Tibial artery (tissue), 4 donors: ENCODE results near the gene KCNJ5.

Source experiments
- DNase-seq, 2 donors: peaks; one replicate each; pipeline ENCODE4 v3.0.0-alpha.2; 2019
- H3K27ac ChIP-seq, 2 donors: fragments of 200-600 bp; sonication (generic) in 1 of 2; 1 replicate in 1 of 2; 2 replicates in 1 of 2; pipeline ENCODE4 v1.5.1; 2018 to 2019; ENCODE audit warnings: mild to moderate bottlenecking in 1 of 2
- H3K27me3 ChIP-seq, 2 donors: fragments of 200-600 bp; sonication (generic) in 1 of 2; one replicate each; pipeline versions ENCODE4 v1.5.1 to v1.6.0; 2016 to 2019
- H3K36me3 ChIP-seq, 3 donors: fragments of 200-600 bp; sonication (generic) in 2 of 3; one replicate each; pipeline ENCODE4 v1.5.1; 2016 to 2019; ENCODE audit warnings: mild to moderate bottlenecking in 2 of 3
- H3K4me1 ChIP-seq, 4 donors: fragments of 200-600 bp; sonication (generic) in 2 of 4; 1 replicate in 3 of 4; 2 replicates in 1 of 4; pipeline ENCODE4 v1.5.1; 2016 to 2019
- H3K4me3 ChIP-seq, 2 donors: fragments of 200-600 bp; sonication (generic) in 1 of 2; 1 replicate in 1 of 2; 2 replicates in 1 of 2; pipeline ENCODE4 v1.5.1; 2018 to 2019; ENCODE audit warnings: mild to moderate bottlenecking in 2 of 2
- H3K9me3 ChIP-seq, 3 donors: fragments of 200-600 bp; sonication (generic) in 1 of 3; one replicate each; pipeline ENCODE4 v1.5.1; 2016 to 2019
- CTCF ChIP-seq, 2 experiments: fragments of 200-600 bp in 1 of 2; fragments of 450-650 bp in 1 of 2; IDR thresholded peaks; one replicate each; pipeline ENCODE4 v1.5.1; 2017 to 2019; ENCODE audit warnings: antibody characterized with exemption in 2 of 2, mild to moderate bottlenecking in 1 of 2, moderate library complexity in 1 of 2
- intact Hi-C: fragments of 100-400 bp; cut with DNase I; formaldehyde crosslinking; loops from one replicate; pipeline ENCODE4 v1.15.0; 2023; ENCODE audit warnings: low total_unique reads

KCNJ5 gene

DNA sequence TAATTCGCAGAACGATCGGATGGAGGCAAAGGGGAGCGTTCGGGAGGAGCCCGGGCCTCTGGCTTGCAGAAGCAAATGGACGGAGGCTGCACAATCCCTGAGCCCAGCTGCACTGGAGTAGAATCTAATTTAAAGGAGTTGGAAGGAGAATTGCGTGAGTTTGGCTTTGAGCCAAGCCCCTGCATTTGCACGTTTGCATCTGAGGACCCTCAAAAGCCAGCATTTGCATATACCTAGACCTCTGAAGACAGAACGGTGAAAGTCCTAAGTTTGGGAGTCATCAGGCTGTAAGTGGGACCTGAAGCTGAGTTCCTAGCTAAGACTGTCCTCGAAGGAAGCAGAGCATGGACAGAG lies 35.9 kb downstream of the KCNJ5 start:
- DNase-seq: no peak
- intact Hi-C loops: no loop called here
- no peaks in the 10 kb centered on the region for H3K36me3 ChIP-seq

GRCh38 chr11:128927683-128928336 lies 36.7 kb downstream of the KCNJ5 start:
- H3K4me1 ChIP-seq: no peaks in the 10 kb centered on the region
- no peaks in the 10 kb centered on the region for H3K36me3 ChIP-seq
- DNase-seq: no peak
- no peaks in the 10 kb centered on the region for H3K9me3 ChIP-seq
- H3K27me3 ChIP-seq: peaks cover 0 to 23% of the 10 kb centered on the region in 2 donors
- intact Hi-C loops: no loop called here
- no peak for TF ChIP-seq CTCF (IDR thresholded peaks at IDR 0.05)
- H3K4me3 ChIP-seq: no peak overlapping the region
- no peak overlapping the region for H3K27ac ChIP-seq

More for the DNA sequence above, 35.9 kb downstream of the KCNJ5 start:
- Histone ChIP-seq H3K27ac (no peak overlapping the region), H3K27me3 (peaks cover 0 to 19% of the 10 kb centered on the region in 2 donors), H3K4me3 (no peak overlapping the region), H3K9me3 (no peaks in the 10 kb centered on the region), H3K4me1 (no peaks in the 10 kb centered on the region)
- TF ChIP-seq CTCF (IDR thresholded peaks at IDR 0.05): no peak

- TF ChIP-seq CTCF (IDR thresholded peaks at IDR 0.05): no peak
- H3K4me3 ChIP-seq: no peak overlapping the region
Observed at GRCh38 chr11:128928400-128928799, 37.2 kb downstream of the KCNJ5 start.

GRCh38 chr11:128929468-128929867 lies 38.3 kb downstream of the KCNJ5 start:
- TF ChIP-seq CTCF (IDR thresholded peaks at IDR 0.05): no peak
- Histone ChIP-seq H3K27ac (no peak overlapping the region), H3K36me3 (no peaks in the 10 kb centered on the region), H3K4me1 (no peaks in the 10 kb centered on the region), H3K4me3 (no peak overlapping the region), H3K27me3 (peaks cover 0 to 27% of the 10 kb centered on the region in 2 donors), H3K9me3 (no peaks in the 10 kb centered on the region)
- intact Hi-C loops: no loop called here
- DNase-seq: peak in 1 of 2 donors; percentile 33

More at GRCh38 chr11:128928400-128928799, 37.2 kb downstream of the KCNJ5 start:
- Histone ChIP-seq H3K9me3 (no peaks in the 10 kb centered on the region), H3K27me3 (peaks cover 0 to 23% of the 10 kb centered on the region in 2 donors), H3K4me1 (no peaks in the 10 kb centered on the region), H3K27ac (no peak overlapping the region), H3K36me3 (no peaks in the 10 kb centered on the region)
- intact Hi-C loops: no loop called here
- no peak for DNase-seq

GRCh38 chr11:128929991-128930390 lies 38.8 kb downstream of the KCNJ5 start:
- H3K4me3 ChIP-seq: no peak overlapping the region
- peaks cover 0 to 27% of the 10 kb centered on the region in 2 donors for H3K27me3 ChIP-seq
- no peak for DNase-seq
- H3K27ac ChIP-seq: no peak overlapping the region
- TF ChIP-seq CTCF (IDR thresholded peaks at IDR 0.05): no peak
- H3K9me3 ChIP-seq: no peaks in the 10 kb centered on the region
- H3K36me3 ChIP-seq: no peaks in the 10 kb centered on the region
- H3K4me1 ChIP-seq: no peaks in the 10 kb centered on the region
- intact Hi-C loops: no loop called here

- H3K9me3 ChIP-seq: no peaks in the 10 kb centered on the region
Observed at GRCh38 chr11:128931066-128931465, 39.9 kb downstream of the KCNJ5 start.

More at GRCh38 chr11:128931066-128931465, 39.9 kb downstream of the KCNJ5 start:
- no peak for TF ChIP-seq CTCF (IDR thresholded peaks at IDR 0.05)
- no peak overlapping the region for H3K27ac ChIP-seq
- no peak for DNase-seq
- H3K36me3 ChIP-seq: no peaks in the 10 kb centered on the region
- H3K4me1 ChIP-seq: no peaks in the 10 kb centered on the region
- no peak overlapping the region for H3K4me3 ChIP-seq
- H3K27me3 ChIP-seq: peaks cover 0 to 27% of the 10 kb centered on the region in 2 donors
- intact Hi-C loops: no loop called here
